Colon (tissue), 2 donors: Measurements from ENCODE around the gene RBPJL.

Experiments used
- FAIRE-seq: peaks from 2 replicates; lab custom pipeline; 2012; peaks lifted over from hg19 to GRCh38; lab: Jason Lieb, UNC
- donor health status: control.
- donor health status: control.

RBPJL gene

GRCh38 chr20:45293041-45294002 lies 13.3 kb upstream of the RBPJL start:
- FAIRE-seq, result no peak

- no peak for FAIRE-seq
These were observed 12.7 kb upstream of the RBPJL start for GRCh38 chr20:45294003-45294368.

GRCh38 chr20:45294659-45295058 lies 12.0 kb upstream of the RBPJL start:
- FAIRE-seq, result no peak

- FAIRE-seq, result no peak
These were observed 8.7 kb upstream of the RBPJL start for GRCh38 chr20:45297786-45298497.

GRCh38 chr20:45299786-45300185 lies 6.9 kb upstream of the RBPJL start:
- no peak for FAIRE-seq

GRCh38 chr20:45300961-45301360 lies 5.7 kb upstream of the RBPJL start:
- FAIRE-seq, result no peak

GRCh38 chr20:45301824-45302271 lies 4.8 kb upstream of the RBPJL start:
- FAIRE-seq, result no peak

- FAIRE-seq, result no peak
These were observed 2.8 kb upstream of the RBPJL start for GRCh38 chr20:45303586-45304463.

- no peak for FAIRE-seq
These were observed 2.1 kb upstream of the RBPJL start for GRCh38 chr20:45304464-45304999.

GRCh38 chr20:45305262-45305661 lies 1.4 kb upstream of the RBPJL start:
- no peak for FAIRE-seq

GRCh38 chr20:45307076-45307640 lies 518 bp downstream of the RBPJL start:
- no peak for FAIRE-seq

GRCh38 chr20:45308117-45308778 lies 1.6 kb downstream of the RBPJL start, which contains the start of gene MATN4:
Gene MATN4 (minus strand): TSS chr20:45308299. CDS start chr20:45305582, 2,717 bp downstream.
- FAIRE-seq, result no peak

- no peak for FAIRE-seq
These were observed 2.4 kb downstream of the RBPJL start for GRCh38 chr20:45309075-45309474.

GRCh38 chr20:45311589-45312211 lies 5.1 kb downstream of the RBPJL start:
- FAIRE-seq, result no peak

GRCh38 chr20:45312241-45312640 lies 5.6 kb downstream of the RBPJL start:
- no peak for FAIRE-seq

GRCh38 chr20:45313065-45313695 lies 6.5 kb downstream of the RBPJL start:
- no peak for FAIRE-seq

- FAIRE-seq, result no peak
These were observed 7.3 kb downstream of the RBPJL start for GRCh38 chr20:45313943-45314342.

GRCh38 chr20:45315672-45316071 lies 9.0 kb downstream of the RBPJL start:
- FAIRE-seq, result no peak

- FAIRE-seq, result no peak
These were observed 9.8 kb downstream of the RBPJL start for GRCh38 chr20:45316150-45317080.
